Stomach (tissue), 19 donors: ENCODE measurements around the gene CDC42BPB. TPM values are rescaled to one million over a fixed set of nuclear protein-coding genes. Genes with fewer than 3 reads are reported as not detected.

Experiments
- DNase-seq, 2 donors: peaks; one replicate each; pipeline versions ENCODE4 v3.0.0 to v3.0.0-alpha.2; 2013 to 2019
- H3K27ac ChIP-seq, 5 donors: fragments of 200-600 bp in 4 of 5; sonication (generic) in 4 of 5; one replicate each; pipeline ENCODE4 v1.5.1; 2013 to 2019; ENCODE audit warnings: mild to moderate bottlenecking in 1 of 5, moderate library complexity in 1 of 5
- H3K27me3 ChIP-seq, 3 donors: fragments of 200-600 bp; sonication (generic); one replicate each; pipeline ENCODE4 v1.5.1; 2017 to 2019; ENCODE audit warnings: mixed run types in 1 of 3
- H3K36me3 ChIP-seq, 4 donors: fragments of 200-600 bp; sonication (generic); 1 replicate in 3 of 4; 2 replicates in 1 of 4; pipeline ENCODE4 v1.5.1; 2016 to 2019
- H3K4me1 ChIP-seq, 4 donors: fragments of 200-600 bp; sonication (generic); one replicate each; pipeline ENCODE4 v1.5.1; 2016 to 2019
- H3K4me3 ChIP-seq, 4 donors: fragments of 200-600 bp; sonication (generic) in 3 of 4; one replicate each; pipeline ENCODE4 v1.5.1; 2016 to 2019; ENCODE audit warnings: mild to moderate bottlenecking in 1 of 4
- H3K9me3 ChIP-seq, 4 donors: fragments of 200-600 bp; sonication (generic); one replicate each; pipeline ENCODE4 v1.5.1; 2016 to 2019
- EP300 ChIP-seq: sonication (generic); formaldehyde crosslinking; IDR thresholded peaks from one replicate; pipeline ENCODE4 v1.6.1; 2017; ENCODE audit warnings: antibody characterized with exemption
- POLR2A ChIP-seq, 4 donors: fragments of 450-650 bp; IDR thresholded peaks; one replicate each; pipeline ENCODE4 v1.6.1; 2016; ENCODE audit warnings: antibody characterized with exemption in 4 of 4, control low read depth in 2 of 4, mild to moderate bottlenecking in 1 of 4, moderate library complexity in 1 of 4
- POLR2AphosphoS5 ChIP-seq, 3 donors: sonication (generic); formaldehyde crosslinking; IDR thresholded peaks; one replicate each; pipeline ENCODE4 v1.6.1; 2016; ENCODE audit warnings: antibody characterized with exemption in 3 of 3
- WGBS, 5 donors: extraction: QIAGEN DNeasy Blood & Tissue Kit in 3 of 5; methylation state at CpG; one replicate each; pipeline versions ENCODE4 v1.1.5 to v1.1.7; 2013 to 2018; 5-methylcytosine and 5-hydroxymethylcytosine counted together
- intact Hi-C: fragments of 100-400 bp; cut with DNase I; formaldehyde crosslinking; loops from one replicate; pipeline ENCODE4 v1.15.1; 2023; ENCODE audit warnings: low total_unique reads
- long read RNA-seq, 10 donors: transcript quantifications; one replicate each; lab custom pipeline, GENCODE V29; 2026
- polyA plus RNA-seq, 3 donors: library from polyadenylated mRNA; stranded (reverse); fragments of 200-250 nt; gene quantifications; one replicate each; pipeline ENCODE4 v1.2.3, GENCODE V29; 2013
- total RNA-seq, 5 donors: library from RNA; depleted of rRNA; stranded (reverse); fragments of >200 nt; gene quantifications; one replicate each; pipeline versions ENCODE4 v1.1.0 to v1.2.3, GENCODE V29; 2014 to 2016
- TF ChIP-seq, protein P1 (sequence below), 7 experiments: fragments of 450-650 bp in 4 of 7; fragments of 200-600 bp in 3 of 7; sonication (generic) in 3 of 7; IDR thresholded peaks; one replicate each; pipeline ENCODE4 v1.5.1; 2016 to 2019; ENCODE audit warnings: antibody characterized with exemption in 7 of 7, control low read depth in 2 of 7, mild to moderate bottlenecking in 1 of 7
- donor health status: healthy with polysubstance abuse.
- donor health status: Bipolar disorder and iron deficiency.
- donor health status: healthy.

Gene CDC42BPB
- 100 to 1,000 TPM in 4 of 5 donors, 10 to 100 TPM in 1; 85.2 to 400 (median 191) TPM for total RNA-seq
- 10 to 100 TPM; 16.3 to 23.7 (median 20.6) TPM for polyA plus RNA-seq
- long read RNA-seq, donor 1, partial matches to known transcripts = 25 of 25 reads
- long read RNA-seq, donor 1, other reads (novel, unspliced or antisense) = 0 of 25 reads
- long read RNA-seq, donor 2, full-length matches to known transcripts = 2 of 8 reads
- long read RNA-seq, donor 2, partial matches to known transcripts = 6 of 8 reads
- long read RNA-seq, donor 2, other reads (novel, unspliced or antisense) = 0 of 8 reads
- long read RNA-seq, donor 3, partial matches to known transcripts = 7 of 7 reads
- long read RNA-seq, donor 3, other reads (novel, unspliced or antisense) = 0 of 7 reads
- long read RNA-seq, donor 4, partial matches to known transcripts = 0 of 1 reads
- long read RNA-seq, donor 4, other reads (novel, unspliced or antisense) = 0 of 1 reads
- long read RNA-seq, donor 5, partial matches to known transcripts = 0 of 1 reads
- long read RNA-seq, donor 5, other reads (novel, unspliced or antisense) = 0 of 1 reads
- long read RNA-seq, donor 6, partial matches to known transcripts = 5 of 5 reads
- long read RNA-seq, donor 6, other reads (novel, unspliced or antisense) = 0 of 5 reads
- long read RNA-seq, donor 7, full-length matches to known transcripts = 3 of 3 reads
- long read RNA-seq, donor 7, partial matches to known transcripts = 0 of 3 reads
- long read RNA-seq, donor 7, other reads (novel, unspliced or antisense) = 0 of 3 reads
- long read RNA-seq, donor 8, partial matches to known transcripts = 6 of 8 reads
- long read RNA-seq, donor 8, other reads (novel, unspliced or antisense) = 0 of 8 reads
- long read RNA-seq, donor 9 = 0 reads
- long read RNA-seq, donor 10, full-length matches to known transcripts = 1 of 24 reads
- long read RNA-seq, donor 10, partial matches to known transcripts = 23 of 24 reads
- long read RNA-seq, donor 10, other reads (novel, unspliced or antisense) = 0 of 24 reads

DNA sequence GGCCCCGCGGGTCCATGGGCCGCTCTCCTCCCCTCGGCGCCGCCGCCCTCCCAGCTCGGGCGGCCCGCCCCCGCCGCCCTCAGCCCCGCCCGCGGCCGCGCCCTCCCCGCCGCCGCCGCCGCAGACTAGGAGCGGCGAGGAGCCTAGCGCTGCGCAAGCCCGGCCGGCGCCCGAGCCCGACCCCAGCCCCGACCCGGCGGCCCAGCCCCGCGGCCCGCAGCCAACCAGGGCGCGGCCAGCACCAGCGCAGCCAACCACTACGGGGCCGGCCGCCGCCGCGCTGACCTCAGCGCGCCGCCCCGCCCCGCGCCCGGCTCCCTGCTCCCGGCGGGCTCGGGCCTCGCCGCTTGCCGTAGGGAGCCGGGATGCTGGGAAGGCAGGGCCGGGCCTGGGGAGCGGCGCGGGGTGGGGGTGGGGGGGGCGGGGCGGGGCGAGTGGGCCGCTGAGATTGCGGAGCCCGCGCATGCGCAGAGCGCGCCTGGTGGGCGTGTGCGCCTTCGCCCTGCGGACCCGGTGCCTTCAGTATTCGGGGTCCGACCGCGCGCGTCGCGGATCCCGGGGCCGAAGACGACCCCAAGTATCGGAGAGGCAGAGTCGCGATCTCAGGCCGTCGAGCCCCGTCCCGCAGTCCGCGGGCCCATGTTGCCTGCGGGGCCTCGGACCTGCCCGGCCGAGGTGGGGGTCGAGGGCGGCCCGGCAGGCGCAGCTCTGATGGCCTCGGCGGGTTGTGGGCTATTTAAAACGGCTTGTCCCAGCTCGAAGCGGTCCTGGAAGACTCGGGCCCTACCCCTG is at the start of gene CDC42BPB:
Gene CDC42BPB (minus strand): TSS at position 178 of the 792 bp plus-strand sequence. CDS start 376 bp downstream, outside the sequence.
- Histone ChIP-seq H3K27ac (peak within 1 kb of the TSS; percentile 92 to 98 (median 96)), H3K4me1 (peaks cover 25 to 59% (median 52%) of the 10 kb centered on the region in 4 donors), H3K36me3 (no peaks in the 10 kb centered on the region), H3K9me3 (no peaks in the 10 kb centered on the region), H3K4me3 (peak within 1 kb of the TSS; percentile 87 to 96 (median 95)), H3K27me3 (peaks cover 0 to 9% (median 0%) of the 10 kb centered on the region in 3 donors)
- TF ChIP-seq, protein P1, sequence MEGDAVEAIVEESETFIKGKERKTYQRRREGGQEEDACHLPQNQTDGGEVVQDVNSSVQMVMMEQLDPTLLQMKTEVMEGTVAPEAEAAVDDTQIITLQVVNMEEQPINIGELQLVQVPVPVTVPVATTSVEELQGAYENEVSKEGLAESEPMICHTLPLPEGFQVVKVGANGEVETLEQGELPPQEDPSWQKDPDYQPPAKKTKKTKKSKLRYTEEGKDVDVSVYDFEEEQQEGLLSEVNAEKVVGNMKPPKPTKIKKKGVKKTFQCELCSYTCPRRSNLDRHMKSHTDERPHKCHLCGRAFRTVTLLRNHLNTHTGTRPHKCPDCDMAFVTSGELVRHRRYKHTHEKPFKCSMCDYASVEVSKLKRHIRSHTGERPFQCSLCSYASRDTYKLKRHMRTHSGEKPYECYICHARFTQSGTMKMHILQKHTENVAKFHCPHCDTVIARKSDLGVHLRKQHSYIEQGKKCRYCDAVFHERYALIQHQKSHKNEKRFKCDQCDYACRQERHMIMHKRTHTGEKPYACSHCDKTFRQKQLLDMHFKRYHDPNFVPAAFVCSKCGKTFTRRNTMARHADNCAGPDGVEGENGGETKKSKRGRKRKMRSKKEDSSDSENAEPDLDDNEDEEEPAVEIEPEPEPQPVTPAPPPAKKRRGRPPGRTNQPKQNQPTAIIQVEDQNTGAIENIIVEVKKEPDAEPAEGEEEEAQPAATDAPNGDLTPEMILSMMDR (IDR thresholded peaks at IDR 0.05) = no peak
- TF ChIP-seq POLR2AphosphoS5 (IDR thresholded peaks at IDR 0.05) = peak in 2 of 3 donors; percentile 17
- no peak for TF ChIP-seq EP300
- DNase-seq = peak; percentile 92 to 97
- intact Hi-C loops = no loop called here
- 0 to 11% (median 1%) methylated on average over 4 to 113 of the region's 113 CpGs for WGBS, 5 donors

DNA sequence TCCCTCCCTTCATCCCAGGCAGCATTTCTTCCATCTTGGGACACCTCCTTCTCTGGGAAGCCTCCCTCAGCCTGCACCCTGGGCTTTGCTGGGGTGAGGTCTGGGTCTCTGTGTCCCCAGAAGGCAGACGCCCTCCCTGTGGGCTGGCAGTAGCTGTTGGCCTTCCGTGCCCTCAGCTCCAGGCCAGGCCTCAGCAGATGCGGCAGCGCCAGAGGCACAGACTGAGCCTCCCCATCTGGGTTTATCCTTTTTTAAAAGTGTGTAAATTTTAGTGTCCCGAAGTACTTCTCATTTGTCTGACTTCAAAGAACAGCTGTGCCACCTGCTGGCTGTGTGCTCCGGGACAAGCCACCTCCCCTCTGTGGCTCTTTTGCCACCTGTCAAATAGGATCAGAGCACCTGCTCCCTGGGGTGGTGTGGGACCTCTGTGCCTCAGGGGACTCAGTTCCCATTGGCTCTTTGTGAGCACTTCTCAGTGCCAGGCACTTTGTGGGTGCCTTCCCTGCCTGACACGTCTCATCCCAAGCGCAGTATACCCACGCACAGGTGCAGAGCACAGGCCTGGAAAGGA is 48.3 kb upstream of the CDC42BPB start:
- WGBS, 5 donors = 60 to 81% (median 69%) methylated on average over 8 to 9 of the region's 9 CpGs

GRCh38 chr14:103104654-103105452 is 47.5 kb upstream of the CDC42BPB start:
- Histone ChIP-seq H3K9me3 (no peaks in the 10 kb centered on the region), H3K27me3 (peaks cover 0 to 49% (median 28%) of the 10 kb centered on the region in 3 donors), H3K27ac (peak overlapping the region in 2 of 5 donors; percentile 31 to 33), H3K4me3 (peak overlapping the region in 2 of 4 donors; percentile 7 to 49), H3K36me3 (no peaks in the 10 kb centered on the region), H3K4me1 (peaks cover 55 to 69% (median 60%) of the 10 kb centered on the region in 4 donors)
- TF ChIP-seq, protein P1 (IDR thresholded peaks at IDR 0.05) = peak in 6 of 7 experiments; percentile 97 to 99 (median 98)
- TF ChIP-seq POLR2AphosphoS5 (IDR thresholded peaks at IDR 0.05) = peak in 1 of 3 donors; percentile 14
- TF ChIP-seq EP300 = no peak
- intact Hi-C loops = loop anchor here (10.0 kb wide), 1 partner anchor 190 kb away; no protein-coding TSS in a partner anchor
- peak; percentile 85 to 89 for DNase-seq
- 4 to 5% (median 4%) methylated on average over 29 to 59 of the region's 59 CpGs for WGBS, 5 donors

More for the DNA sequence above, 48.3 kb upstream of the CDC42BPB start:
- Histone ChIP-seq H3K27ac (no peak overlapping the region), H3K36me3 (no peaks in the 10 kb centered on the region), H3K27me3 (peaks cover 0 to 47% (median 28%) of the 10 kb centered on the region in 3 donors), H3K4me3 (no peak overlapping the region), H3K4me1 (peaks cover 58 to 69% (median 61%) of the 10 kb centered on the region in 4 donors), H3K9me3 (no peaks in the 10 kb centered on the region)
- intact Hi-C loops = loop anchor here (10.0 kb wide), 1 partner anchor 189 kb away; no protein-coding TSS in a partner anchor
- no peak for DNase-seq
- TF ChIP-seq POLR2A (IDR thresholded peaks at IDR 0.05) (no peak), POLR2AphosphoS5 (IDR thresholded peaks at IDR 0.05) (no peak), EP300 (no peak)
- TF ChIP-seq, protein P1 (IDR thresholded peaks at IDR 0.05) = no peak
